ENCODE measurements around the gene PSMG4. TPM values are rescaled to one million over a fixed set of nuclear protein-coding genes. Genes with fewer than 3 reads are reported as not detected.

PSMG4 gene
- total and polyA plus RNA-seq, 2 of the 8 experiments (the other 6 are each of a cell fraction or from before 2014, with no cell fraction given): 40.6 to 113 TPM

GRCh38 chr6:3221578-3221977 is 37.2 kb upstream of the PSMG4 start (continued):
- no peak for TF ChIP-seq SIN3A (conservative IDR thresholded peaks at IDR 0.05 in 1 of 2, IDR thresholded peaks at IDR 0.05 in 1 of 2; ENCODE audit: low read depth in 1 of 2, low read length in 2 of 2)
- TF ChIP-seq SP4 (IDR thresholded peaks at IDR 0.05; ENCODE audit: low read length): no peak
- no peak for TF ChIP-seq NANOG (IDR thresholded peaks at IDR 0.05; ENCODE audit: insufficient read depth, low read depth, low read length, poor library complexity, severe bottlenecking)
- TF ChIP-seq SIRT6 (IDR thresholded peaks at IDR 0.05; ENCODE audit: low read length): no peak
- TF ChIP-seq SP1 (IDR thresholded peaks at IDR 0.05; ENCODE audit: low read depth, low read length): no peak
- TF ChIP-seq POU5F1 (IDR thresholded peaks at IDR 0.05; ENCODE audit: low read depth, low read length): no peak
- no peak for TF ChIP-seq HDAC6 (IDR thresholded peaks at IDR 0.05; ENCODE audit: low read depth, low read length)

Data from H1 (cell line).